HepG2 (cell line): ENCODE measurements around the gene TMEM198. TPM values are rescaled to one million over a fixed set of nuclear protein-coding genes. Genes with fewer than 3 reads are reported as not detected.
A peak's percentile ranks its signal among the peaks of the same experiment; 100 is the strongest.

Experiments used
- BORCS8-MEF2B ChIP-seq: sonication (generic); formaldehyde crosslinking; IDR thresholded peaks from 2 replicates; pipeline ENCODE4 v1.8.0; 2022; ENCODE audit warnings: mild to moderate bottlenecking, missing genetic modification reagents
- DPF2 ChIP-seq: sonication (generic); formaldehyde crosslinking; IDR thresholded peaks from 2 replicates; pipeline ENCODE4 v1.4.0; 2020; ENCODE audit warnings: mild to moderate bottlenecking, low read depth, missing genetic modification reagents, borderline replicate concordance
- FOXA1 ChIP-seq, 2 experiments: fragments of 450-650 bp in 1 of 2; sonication (generic) in 1 of 2; formaldehyde crosslinking in 1 of 2; IDR thresholded peaks; 2 replicates each; pipeline versions ENCODE4 v1.4.0 to v1.6.1; 2016 to 2020; ENCODE audit warnings: missing genetic modification reagents in 1 of 2
- NCOA5 ChIP-seq: sonication (generic); formaldehyde crosslinking; IDR thresholded peaks from 2 replicates; pipeline ENCODE4 v1.4.0; 2020; ENCODE audit warnings: missing genetic modification reagents
- PAWR ChIP-seq: sonication (generic); formaldehyde crosslinking; IDR thresholded peaks from 2 replicates; pipeline ENCODE4 v1.4.0; 2020; ENCODE audit warnings: missing genetic modification reagents, mild to moderate bottlenecking, borderline replicate concordance
- POLR2AphosphoS2 ChIP-seq: IDR thresholded peaks from 2 replicates; pipeline ENCODE4 v1.6.1; 2011; ENCODE audit warnings: low read depth, low read length, improper control_type of control experiment
- PREB ChIP-seq: sonication (generic); formaldehyde crosslinking; IDR thresholded peaks from 2 replicates; pipeline ENCODE4 v1.4.0; 2020; ENCODE audit warnings: missing genetic modification reagents
- SPEN ChIP-seq: sonication (generic); formaldehyde crosslinking; IDR thresholded peaks from 2 replicates; pipeline ENCODE4 v1.5.1; 2020; ENCODE audit warnings: low read depth, mild to moderate bottlenecking, missing genetic modification reagents
- TGIF2 ChIP-seq: IDR thresholded peaks from 2 replicates; pipeline ENCODE4 v1.6.1; 2016; ENCODE audit warnings: control low read depth, missing compliant biosample characterization
- U2AF2 ChIP-seq: fragments of 200-400 bp; formaldehyde crosslinking; IDR thresholded peaks from 2 replicates; pipeline ENCODE4 v1.6.1; 2017; ENCODE audit warnings: low read depth, mild to moderate bottlenecking, low read length
- XBP1 ChIP-seq: sonication (generic); formaldehyde crosslinking; IDR thresholded peaks from 2 replicates; pipeline ENCODE4 v1.5.0; 2020; ENCODE audit warnings: missing genetic modification reagents
- ZNF30 ChIP-seq: sonication (generic); formaldehyde crosslinking; IDR thresholded peaks from 2 replicates; pipeline ENCODE4 v1.5.0; 2020; ENCODE audit warnings: mild to moderate bottlenecking, missing genetic modification reagents
- ZNF407 ChIP-seq: sonication (generic); formaldehyde crosslinking; IDR thresholded peaks from one replicate; pipeline ENCODE4 v1.5.1; 2020; ENCODE audit warnings: mild to moderate bottlenecking, missing genetic modification reagents; ENCODE audit errors: not compliant biosample characterization
- ZNF768 ChIP-seq: sonication (generic); formaldehyde crosslinking; IDR thresholded peaks from 2 replicates; pipeline ENCODE4 v1.4.0; 2020; ENCODE audit warnings: missing genetic modification reagents
- ZNF850 ChIP-seq: sonication (generic); formaldehyde crosslinking; conservative IDR thresholded peaks from 2 replicates; pipeline ENCODE4 v1.9.0; 2021; ENCODE audit warnings: mild to moderate bottlenecking, missing genetic modification reagents
- polyA plus RNA-seq, 8 experiments: library from polyadenylated mRNA; depleted of rRNA in 3 of 8; stranded (reverse) in 7 of 8; unstranded in 1 of 8; fragments of >200 nt; fragmentation: Illumina TruSeq in 4 of 8; extraction: Trizol in 4 of 8; gene quantifications; 2 replicates each; pipeline versions ENCODE4 v1.2.1 to v1.2.3, GENCODE V29; 2011 to 2016; ENCODE audit warnings: low read depth in 4 of 8, missing spikeins in 1 of 8, mixed read lengths in 1 of 8; ENCODE audit not compliant: insufficient read depth in 1 of 8
- total RNA-seq, 5 experiments: library from RNA; depleted of rRNA; stranded (reverse); fragments of >200 nt; fragmentation: Illumina TruSeq; extraction: Trizol; gene quantifications; 2 replicates each; pipeline ENCODE4 v1.2.3, GENCODE V29; 2016; ENCODE audit warnings: low read depth in 1 of 5
- TF ChIP-seq, protein P1 (sequence below): sonication (generic); formaldehyde crosslinking; IDR thresholded peaks from 2 replicates; pipeline ENCODE4 v1.4.0; 2020; ENCODE audit warnings: missing genetic modification reagents, borderline replicate concordance

The TMEM198 gene
- total and polyA plus RNA-seq, 2 of the 13 experiments (the other 11 are each of a cell fraction or from before 2014, with no cell fraction given): 17.3 to 23.5 TPM

- no peak for TF ChIP-seq ZNF407
- no peak for TF ChIP-seq ZNF30 (CRISPR knock-in tag)
- no peak for TF ChIP-seq POLR2AphosphoS2
- TF ChIP-seq U2AF2: 0 out of 2 replicates have a peak, but pooled peaks have one; percentile 16
- TF ChIP-seq PAWR (CRISPR knock-in tag): peak; percentile 72; the same call in 1 of the 2 replicates
- peak; percentile 77 for TF ChIP-seq ZNF768 (CRISPR knock-in tag)
- TF ChIP-seq TGIF2: peak; percentile 94
- TF ChIP-seq BORCS8-MEF2B (CRISPR knock-in tag): peak; percentile 79
- TF ChIP-seq PREB (CRISPR knock-in tag): no peak
- peak; percentile 80; the same call in 1 of the 2 replicates for TF ChIP-seq XBP1 (CRISPR knock-in tag)
- TF ChIP-seq FOXA1 (IDR thresholded peaks at IDR 0.05): peak; percentile 89
- TF ChIP-seq FOXA1 (CRISPR knock-in tag; IDR thresholded peaks at IDR 0.05): peak; percentile 99
- 0 out of 2 replicates have a peak, but pooled peaks have one; percentile 30 for TF ChIP-seq ZNF850
- peak; percentile 85; the same call in 1 of the 2 replicates for TF ChIP-seq SPEN
- TF ChIP-seq DPF2 (CRISPR knock-in tag): peak; percentile 97
- TF ChIP-seq, protein P1, sequence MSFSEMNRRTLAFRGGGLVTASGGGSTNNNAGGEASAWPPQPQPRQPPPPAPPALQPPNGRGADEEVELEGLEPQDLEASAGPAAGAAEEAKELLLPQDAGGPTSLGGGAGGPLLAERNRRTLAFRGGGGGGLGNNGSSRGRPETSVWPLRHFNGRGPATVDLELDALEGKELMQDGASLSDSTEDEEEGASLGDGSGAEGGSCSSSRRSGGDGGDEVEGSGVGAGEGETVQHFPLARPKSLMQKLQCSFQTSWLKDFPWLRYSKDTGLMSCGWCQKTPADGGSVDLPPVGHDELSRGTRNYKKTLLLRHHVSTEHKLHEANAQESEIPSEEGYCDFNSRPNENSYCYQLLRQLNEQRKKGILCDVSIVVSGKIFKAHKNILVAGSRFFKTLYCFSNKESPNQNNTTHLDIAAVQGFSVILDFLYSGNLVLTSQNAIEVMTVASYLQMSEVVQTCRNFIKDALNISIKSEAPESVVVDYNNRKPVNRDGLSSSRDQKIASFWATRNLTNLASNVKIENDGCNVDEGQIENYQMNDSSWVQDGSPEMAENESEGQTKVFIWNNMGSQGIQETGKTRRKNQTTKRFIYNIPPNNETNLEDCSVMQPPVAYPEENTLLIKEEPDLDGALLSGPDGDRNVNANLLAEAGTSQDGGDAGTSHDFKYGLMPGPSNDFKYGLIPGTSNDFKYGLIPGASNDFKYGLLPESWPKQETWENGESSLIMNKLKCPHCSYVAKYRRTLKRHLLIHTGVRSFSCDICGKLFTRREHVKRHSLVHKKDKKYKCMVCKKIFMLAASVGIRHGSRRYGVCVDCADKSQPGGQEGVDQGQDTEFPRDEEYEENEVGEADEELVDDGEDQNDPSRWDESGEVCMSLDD (CRISPR knock-in tag): peak; percentile 96; the same call in 1 of the 2 replicates
- no peak for TF ChIP-seq NCOA5
Measured at GRCh38 chr2:219576505-219577388, 32.9 kb downstream of the TMEM198 start (continued).
